Suprapubic skin (tissue), 4 donors: ENCODE measurements around the gene SLC27A5. TPM values are rescaled to one million over a fixed set of nuclear protein-coding genes. Genes with fewer than 3 reads are reported as not detected.

Experiments used
- DNase-seq, 2 donors: peaks; one replicate each; pipeline ENCODE4 v3.0.0-alpha.2; 2019; ENCODE audit warnings: low spot score in 2 of 2
- H3K27ac ChIP-seq: fragments of 200-600 bp; sonication (generic); one replicate; pipeline ENCODE4 v1.5.1; 2019
- H3K27me3 ChIP-seq: fragments of 200-600 bp; sonication (generic); one replicate; pipeline ENCODE4 v1.5.1; 2019
- H3K36me3 ChIP-seq: fragments of 200-600 bp; sonication (generic); one replicate; pipeline ENCODE4 v1.5.1; 2019
- H3K4me1 ChIP-seq: fragments of 200-600 bp; sonication (generic); one replicate; pipeline ENCODE4 v1.5.1; 2019
- H3K4me3 ChIP-seq: fragments of 200-600 bp; sonication (generic); one replicate; pipeline ENCODE4 v1.5.1; 2019; ENCODE audit warnings: mild to moderate bottlenecking
- H3K9me3 ChIP-seq: fragments of 200-600 bp; sonication (generic); one replicate; pipeline ENCODE4 v1.5.1; 2019
- CTCF ChIP-seq, 2 donors: fragments of 200-600 bp in 1 of 2; fragments of 450-650 bp in 1 of 2; sonication (generic) in 1 of 2; IDR thresholded peaks; one replicate each; pipeline ENCODE4 v1.5.1; 2016 to 2019; ENCODE audit warnings: antibody characterized with exemption in 2 of 2, mild to moderate bottlenecking in 1 of 2, moderate library complexity in 1 of 2
- EP300 ChIP-seq: sonication (generic); formaldehyde crosslinking; IDR thresholded peaks from one replicate; pipeline ENCODE4 v1.6.1; 2017; ENCODE audit warnings: antibody characterized with exemption
- POLR2A ChIP-seq, 2 donors: fragments of 450-650 bp; IDR thresholded peaks; one replicate each; pipeline ENCODE4 v1.6.1; 2017; ENCODE audit warnings: antibody characterized with exemption in 2 of 2, mild to moderate bottlenecking in 2 of 2, moderate library complexity in 2 of 2
- POLR2AphosphoS5 ChIP-seq, 3 donors: sonication (generic); formaldehyde crosslinking; IDR thresholded peaks; one replicate each; pipeline ENCODE4 v1.6.1; 2017; ENCODE audit warnings: antibody characterized with exemption in 3 of 3
- WGBS: methylation state at CpG from one replicate; pipeline ENCODE4 v1.1.5; 2018; 5-methylcytosine and 5-hydroxymethylcytosine counted together
- total RNA-seq, 4 donors: library from RNA; depleted of rRNA; stranded (reverse); fragments of >200 nt; gene quantifications; one replicate each; pipeline ENCODE4 v1.1.0, GENCODE V29; 2016

SLC27A5 gene
- total RNA-seq, 4 donors from 2014 or later, result 2.1 to 19.1 (median 10.7) TPM

DNA sequence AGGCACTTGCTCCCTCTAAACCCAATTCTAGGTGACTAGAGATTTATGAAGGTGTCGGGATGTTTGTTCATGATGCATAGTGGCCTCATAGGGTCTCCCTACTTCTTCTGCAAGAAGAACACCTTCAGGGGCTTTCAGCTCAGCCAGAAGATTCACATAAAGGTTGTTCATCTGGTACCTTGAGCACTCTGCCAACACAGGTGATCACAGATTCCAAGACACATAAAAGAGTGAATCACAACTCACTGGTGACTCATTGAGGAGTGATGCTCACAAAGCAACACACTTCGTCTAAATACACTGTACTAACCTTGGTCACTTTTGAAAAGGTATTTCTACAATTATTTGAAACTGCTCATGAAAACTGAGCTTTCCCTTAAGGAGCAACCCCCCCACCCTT lies 51.8 kb downstream of the SLC27A5 start:
- H3K36me3 ChIP-seq, result peaks cover 21% of the 10 kb centered on the region
- H3K4me3 ChIP-seq, result no peak overlapping the region
- H3K27ac ChIP-seq, result no peak overlapping the region
- TF ChIP-seq EP300, result no peak
- TF ChIP-seq POLR2AphosphoS5 (IDR thresholded peaks at IDR 0.05), result no peak
- no peak for TF ChIP-seq POLR2A (IDR thresholded peaks at IDR 0.05)
- no peak for TF ChIP-seq CTCF (IDR thresholded peaks at IDR 0.05)
- H3K27me3 ChIP-seq, result no peaks in the 10 kb centered on the region
- 71% methylated on average over 2 of the region's 2 CpGs for WGBS
- DNase-seq, result no peak
- no peaks in the 10 kb centered on the region for H3K4me1 ChIP-seq
- no peaks in the 10 kb centered on the region for H3K9me3 ChIP-seq

DNA sequence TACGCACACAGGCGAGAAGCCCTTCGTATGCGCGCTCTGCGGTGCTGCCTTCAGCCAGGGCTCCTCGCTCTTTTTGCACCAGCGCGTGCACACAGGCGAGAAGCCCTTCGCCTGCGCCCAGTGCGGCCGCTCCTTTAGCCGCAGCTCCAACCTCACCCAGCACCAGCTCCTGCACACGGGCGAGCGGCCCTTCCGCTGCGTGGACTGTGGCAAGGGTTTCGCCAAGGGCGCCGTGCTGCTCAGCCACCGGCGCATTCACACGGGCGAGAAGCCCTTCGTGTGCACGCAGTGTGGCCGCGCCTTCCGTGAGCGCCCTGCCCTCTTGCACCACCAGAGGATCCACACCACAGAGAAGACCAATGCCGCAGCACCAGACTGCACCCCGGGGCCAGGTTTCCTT lies 55.7 kb downstream of the SLC27A5 start:
- WGBS, result 98% methylated on average over 24 of the region's 35 CpGs
- DNase-seq, result no peak
- H3K36me3 ChIP-seq, result peaks cover 34% of the 10 kb centered on the region
- no peak overlapping the region for H3K4me3 ChIP-seq
- H3K27ac ChIP-seq, result no peak overlapping the region
- no peaks in the 10 kb centered on the region for H3K27me3 ChIP-seq
- no peak for TF ChIP-seq POLR2A (IDR thresholded peaks at IDR 0.05)
- no peak for TF ChIP-seq CTCF (IDR thresholded peaks at IDR 0.05)
- no peak for TF ChIP-seq POLR2AphosphoS5 (IDR thresholded peaks at IDR 0.05)
- peaks cover 7% of the 10 kb centered on the region for H3K4me1 ChIP-seq
- H3K9me3 ChIP-seq, result no peaks in the 10 kb centered on the region

- WGBS, result 100% methylated on average over 4 of the region's 21 CpGs
- Histone ChIP-seq H3K9me3 (no peaks in the 10 kb centered on the region), H3K4me3 (no peak overlapping the region), H3K4me1 (peaks cover 13% of the 10 kb centered on the region), H3K27ac (no peak overlapping the region), H3K27me3 (no peaks in the 10 kb centered on the region), H3K36me3 (peaks cover 34% of the 10 kb centered on the region)
- TF ChIP-seq EP300, result no peak
- no peak for TF ChIP-seq POLR2A (IDR thresholded peaks at IDR 0.05)
- TF ChIP-seq CTCF (IDR thresholded peaks at IDR 0.05), result no peak
- no peak for TF ChIP-seq POLR2AphosphoS5 (IDR thresholded peaks at IDR 0.05)
- DNase-seq, result no peak
Observed at GRCh38 chr19:58455306-58455705, 56.5 kb downstream of the SLC27A5 start.

DNA sequence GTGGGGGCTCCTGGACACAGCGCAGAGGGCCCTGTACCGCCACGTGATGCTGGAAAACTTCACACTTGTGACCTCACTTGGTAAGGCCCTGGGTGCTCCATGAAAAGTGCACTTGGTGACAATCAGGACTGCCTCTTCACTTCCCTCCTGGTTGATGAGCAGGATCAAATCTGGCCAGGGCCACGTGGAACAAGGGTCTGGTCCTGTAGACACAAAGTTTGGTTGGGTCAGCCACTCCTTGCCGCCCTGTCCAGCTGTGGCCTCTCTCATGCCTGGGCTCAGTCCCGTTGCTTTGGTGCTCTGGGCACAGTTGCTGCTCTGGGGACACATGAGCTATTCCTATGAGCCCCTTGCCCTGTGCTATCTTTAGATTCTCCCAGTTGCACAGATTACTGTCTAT lies 58.0 kb downstream of the SLC27A5 start:
- H3K27me3 ChIP-seq, result no peaks in the 10 kb centered on the region
- no peaks in the 10 kb centered on the region for H3K9me3 ChIP-seq
- no peak overlapping the region for H3K4me3 ChIP-seq
- WGBS, result 100% methylated on average over 3 of the region's 6 CpGs
- H3K4me1 ChIP-seq, result peaks cover 13% of the 10 kb centered on the region
- peaks cover 34% of the 10 kb centered on the region for H3K36me3 ChIP-seq
- DNase-seq, result no peak
- TF ChIP-seq POLR2AphosphoS5 (IDR thresholded peaks at IDR 0.05) (no peak), CTCF (IDR thresholded peaks at IDR 0.05) (no peak), POLR2A (IDR thresholded peaks at IDR 0.05) (no peak), EP300 (no peak)
- H3K27ac ChIP-seq, result no peak overlapping the region

- 3% methylated on average over 14 of the region's 79 CpGs for WGBS
- H3K4me3 ChIP-seq, result peak within 1 kb of the TSS; percentile 95
- DNase-seq, result peak; percentile 98
- peaks cover 18% of the 10 kb centered on the region for H3K27me3 ChIP-seq
- peaks cover 25% of the 10 kb centered on the region for H3K36me3 ChIP-seq
- peak within 1 kb of the TSS; percentile 78 for H3K27ac ChIP-seq
- H3K4me1 ChIP-seq, result peaks cover 13% of the 10 kb centered on the region
- no peaks in the 10 kb centered on the region for H3K9me3 ChIP-seq
- TF ChIP-seq POLR2AphosphoS5 (IDR thresholded peaks at IDR 0.05) (peak in 1 of 3 donors; percentile 51), POLR2A (IDR thresholded peaks at IDR 0.05) (peak in 1 of 2 donors; percentile 11), CTCF (IDR thresholded peaks at IDR 0.05) (no peak), EP300 (no peak)
Observed at GRCh38 chr19:58451358-58452101, 60.3 kb downstream of the SLC27A5 start, which contains the start of gene ZNF324B. Gene ZNF324B, plus strand, starts transcription at chr19:58451622. Its CDS starts 2,080 bp downstream, at chr19:58453702.
